GM12878 (cell line): ENCODE data around the gene GRIK3. TPM values are rescaled to one million over a fixed set of nuclear protein-coding genes. Genes with fewer than 3 reads are reported as not detected.

Experiments used
- ATAC-seq: fragments of 200-7000 bp; cut with Tn5 transposase; 3 replicates; pipeline ENCODE4 v1.9.1; 2020; ENCODE audit warnings: mild to moderate bottlenecking, moderate library complexity
- BruUV-seq: library from RNA; stranded (reverse); fragments of 400-500 nt; replicated peaks from 2 replicates; lab custom pipeline; 2021; lab: Mats Ljungman, UMichigan
- CTCF ChIA-PET: fragments of 300-600 bp; sonication (Branson Sonifier 250); formaldehyde crosslinking; extraction: SDS; loops from one replicate; lab custom pipeline; 2021; ENCODE audit warnings: inconsistent platforms; lab: Yijun Ruan, JAX
- POLR2A ChIA-PET: fragments of 350-600 bp; formaldehyde crosslinking; extraction: SDS; loops from one replicate; lab custom pipeline; 2021; ENCODE audit warnings: inconsistent platforms; lab: Charles Lee
- RAD21 ChIA-PET: fragments of 300-600 bp; sonication (Branson Sonifier 250); formaldehyde crosslinking; loops from one replicate; lab custom pipeline; 2023; ENCODE audit warnings: antibody characterized with exemption; ENCODE audit not compliant: unreplicated experiment; lab: Charles Lee
- SMC1A ChIA-PET: fragments of 300-600 bp; sonication (Branson Sonifier 250); formaldehyde crosslinking; loops from one replicate; lab custom pipeline; 2023; ENCODE audit not compliant: unreplicated experiment, uncharacterized antibody; lab: Charles Lee
- DNase-seq: peaks from one replicate; pipeline ENCODE4 v3.0.0-alpha.2; 2011; ENCODE audit warnings: low read depth, low spot score
- FAIRE-seq: peaks from 3 replicates; lab custom pipeline; 2011; peaks lifted over from hg19 to GRCh38; lab: Jason Lieb, UNC
- H2AFZ ChIP-seq: 2 replicates; pipeline ENCODE4 v1.6.0; 2011; ENCODE audit warnings: low read depth, low read length, control low read depth; ENCODE audit not compliant: control insufficient read depth
- H3K27ac ChIP-seq: 2 replicates; pipeline ENCODE4 v1.5.1; 2011; ENCODE audit warnings: control low read depth; ENCODE audit not compliant: control insufficient read depth, insufficient read depth
- H3K27me3 ChIP-seq, 2 experiments: replicated peaks in 1 of 2; 2 replicates each; pipeline versions ENCODE4 v1.6.0 to v1.6.1; 2011; ENCODE audit warnings: low read length in 1 of 2; ENCODE audit not compliant: control insufficient read depth in 2 of 2, insufficient read depth in 2 of 2
- H3K36me3 ChIP-seq, 2 experiments: 2 replicates each; pipeline ENCODE4 v1.5.1; 2011; ENCODE audit warnings: low read length in 1 of 2; ENCODE audit not compliant: control insufficient read depth in 2 of 2, insufficient read depth in 2 of 2
- H3K4me1 ChIP-seq: 2 replicates; pipeline ENCODE4 v1.6.1; 2011; ENCODE audit warnings: mild to moderate bottlenecking, low read length, moderate library complexity, mixed read lengths; ENCODE audit not compliant: control insufficient read depth, insufficient read depth
- H3K4me2 ChIP-seq: 2 replicates; pipeline ENCODE4 v1.6.0; 2011; ENCODE audit warnings: control low read depth; ENCODE audit not compliant: control insufficient read depth, insufficient read depth
- H3K4me3 ChIP-seq: fragments of 200-600 bp; sonication (generic); 2 replicates; pipeline ENCODE4 v1.5.1; 2016
- H3K79me2 ChIP-seq: 2 replicates; pipeline ENCODE4 v1.6.0; 2011; ENCODE audit warnings: low read length; ENCODE audit not compliant: control insufficient read depth, insufficient read depth
- H3K9ac ChIP-seq: 2 replicates; pipeline ENCODE4 v1.8.0; 2011; ENCODE audit warnings: low read length, control low read depth, mixed read lengths; ENCODE audit not compliant: control insufficient read depth, insufficient read depth
- H3K9me3 ChIP-seq: replicated peaks from 3 replicates; pipeline ENCODE4 v1.5.1; 2011; ENCODE audit warnings: mild to moderate bottlenecking, low read length; ENCODE audit not compliant: control insufficient read depth, insufficient read depth
- H4K20me1 ChIP-seq: 2 replicates; pipeline ENCODE4 v1.6.0; 2011; ENCODE audit not compliant: control insufficient read depth, insufficient read depth
- CEBPB ChIP-seq, 2 experiments: fragments of 150-350 bp in 1 of 2; IDR thresholded peaks; 2 replicates each; pipeline ENCODE4 v1.6.1; 2012 to 2014; ENCODE audit warnings: low read depth in 2 of 2, low read length in 2 of 2, borderline replicate concordance in 1 of 2, inconsistent platforms in 1 of 2
- CHD1 ChIP-seq: IDR thresholded peaks from 2 replicates; pipeline ENCODE4 v1.6.1; 2012; ENCODE audit warnings: low read depth, low read length, improper control_type of control experiment
- E2F8 ChIP-seq: fragments of 450-650 bp; IDR thresholded peaks from 2 replicates; pipeline ENCODE4 v1.6.1; 2018; ENCODE audit warnings: mild to moderate bottlenecking, low read depth, moderate library complexity; ENCODE audit not compliant: partially characterized antibody
- GATAD2B ChIP-seq: fragments of 450-650 bp; conservative IDR thresholded peaks from 2 replicates; pipeline ENCODE4 v1.6.1; 2017; ENCODE audit warnings: low read depth, mild to moderate bottlenecking, moderate library complexity
- HSF1 ChIP-seq: fragments of 150-350 bp; IDR thresholded peaks from 2 replicates; pipeline ENCODE4 v1.6.1; 2014; ENCODE audit warnings: mild to moderate bottlenecking, low read depth, low read length
- LARP7 ChIP-seq: fragments of 450-650 bp; IDR thresholded peaks from 2 replicates; pipeline ENCODE4 v1.6.1; 2017; ENCODE audit warnings: mild to moderate bottlenecking
- MEF2A ChIP-seq: IDR thresholded peaks from 2 replicates; pipeline ENCODE4 v1.6.1; 2011; ENCODE audit warnings: low read depth, mild to moderate bottlenecking, low read length, moderate library complexity; ENCODE audit not compliant: insufficient read depth
- NFYB ChIP-seq: IDR thresholded peaks from 2 replicates; pipeline ENCODE4 v1.6.1; 2011; ENCODE audit warnings: low read depth, mild to moderate bottlenecking, low read length, improper control_type of control experiment, moderate library complexity; ENCODE audit not compliant: insufficient read depth
- SMC3 ChIP-seq: IDR thresholded peaks from 2 replicates; pipeline ENCODE4 v1.6.1; 2011; ENCODE audit warnings: low read length, improper control_type of control experiment, borderline replicate concordance
- STAT3 ChIP-seq: IDR thresholded peaks from 2 replicates; pipeline ENCODE4 v1.6.1; 2011; ENCODE audit warnings: low read depth, low read length, improper control_type of control experiment
- USF1 ChIP-seq: IDR thresholded peaks from 2 replicates; pipeline ENCODE4 v1.6.1; 2011; ENCODE audit warnings: borderline replicate concordance, low read depth, mild to moderate bottlenecking, moderate library complexity, mixed read lengths, low read length; ENCODE audit not compliant: insufficient read depth; ENCODE audit errors: extremely low read length
- ZNF274 ChIP-seq: IDR thresholded peaks from one replicate; pipeline ENCODE4 v1.8.0; 2011; ENCODE audit not compliant: insufficient read length, insufficient read depth
- WGBS: methylation state at CpG from one replicate; pipeline ENCODE4 v1.1.6; 2016; ENCODE audit warnings: low lambda C conversion rate; ENCODE audit not compliant: insufficient replicate concordance, insufficient coverage; ENCODE audit errors: missing lambda C conversion rate; 5-methylcytosine and 5-hydroxymethylcytosine counted together
- in situ Hi-C: fragments of 300-500 bp; cut with MboI; formaldehyde crosslinking; loops from 9 replicates; pipeline ENCODE4 v1.14.3; 2018; ENCODE audit warnings: mixed read lengths
- intact Hi-C: fragments of 100-400 bp; cut with micrococcal nuclease; formaldehyde crosslinking; loops from one replicate; pipeline ENCODE4 v1.14.2; 2022; ENCODE audit not compliant: unreplicated experiment
- polyA plus RNA-seq, 11 experiments: library from polyadenylated mRNA; depleted of rRNA in 4 of 11; unstranded in 6 of 11; stranded (reverse) in 5 of 11; fragments of >200 nt; fragmentation: Nextera tagmentation in 4 of 11; fragmentation: Illumina TruSeq in 1 of 11; extraction: Ambion mirVana in 4 of 11; extraction: Trizol in 1 of 11; gene quantifications; 1 replicate in 1 of 11; 2 replicates in 10 of 11; pipeline versions ENCODE4 v1.2.1 to v1.2.3, GENCODE V29; 2011 to 2016; ENCODE audit warnings: inconsistent platforms in 2 of 11, missing spikeins in 2 of 11, low read depth in 1 of 11
- total RNA-seq, 4 experiments: library from RNA; depleted of rRNA in 3 of 4; stranded (reverse); fragments of >200 nt in 3 of 4; fragmentation: Illumina TruSeq in 1 of 4; extraction: Trizol in 1 of 4; gene quantifications; 2 replicates each; pipeline versions ENCODE4 v1.2.1 to v1.2.3, GENCODE V29; 2013 to 2021

GRIK3 gene
- total and polyA plus RNA-seq, 10 of the 15 experiments (the other 5 are each of a cell fraction or from before 2014, with no cell fraction given) = not detected

- TF ChIP-seq HSF1 (no peak), CEBPB (IDR thresholded peaks at IDR 0.05; ENCODE audit: borderline replicate concordance in 1 of 2, low read depth in 2 of 2, low read length in 2 of 2) (no peak), USF1 (no peak), SMC3 (no peak)
Observed at GRCh38 chr1:36755303-36756230, 278.7 kb downstream of the GRIK3 start (continued).

GRCh38 chr1:36754366-36754765 lies 279.9 kb downstream of the GRIK3 start:
- no peaks in the 10 kb centered on the region for H3K27me3 ChIP-seq
- DNase-seq = no peak
- intact Hi-C loops (no loop called here), in situ Hi-C loops (no loop called here)
- BruUV-seq = no TSS peak
- no peak overlapping the region for H3K27ac ChIP-seq
- H3K36me3 ChIP-seq = no peaks in the 10 kb centered on the region
- no peaks in the 10 kb centered on the region for H3K4me1 ChIP-seq
- H3K79me2 ChIP-seq = no peaks in the 10 kb centered on the region
- WGBS = 38% methylated on average over 1 of the region's 1 CpG
- H2AFZ ChIP-seq = no peak overlapping the region
- RAD21 ChIA-PET = no interaction called here
- H3K4me2 ChIP-seq = no peak overlapping the region
- FAIRE-seq = no peak
- H3K9ac ChIP-seq = no peak overlapping the region
- H3K4me3 ChIP-seq = no peak overlapping the region
- ATAC-seq = no peak
- SMC1A ChIA-PET = no interaction called here
- H4K20me1 ChIP-seq = no peaks in the 10 kb centered on the region; the same call in none of the 2 replicates
- POLR2A ChIA-PET = no interaction called here
- no peaks in the 10 kb centered on the region for H3K9me3 ChIP-seq
- CTCF ChIA-PET = no interaction called here
- TF ChIP-seq MEF2A (no peak), ZNF274 (no peak), CHD1 (no peak), STAT3 (no peak), NFYB (no peak), E2F8 (no peak), LARP7 (no peak), GATAD2B (no peak)
